Activated T-helper 1 cell treated with anti-CD3 and anti-CD28 coated beads, Interleukin-12 subunit alpha, Interleukin-12 subunit beta, Interleukin-2, Interleukin-4 antibody, amounts not matched to agents 30 ng/mL and 10 ng/mL and 1 ng/mL, durations not matched to agents 14 hours and 24 hours and 36 hours (primary cell): ENCODE data around the gene RND2. TPM values are rescaled to one million over a fixed set of nuclear protein-coding genes. Genes with fewer than 3 reads are reported as not detected.
"Not testable (repeated sequence)": the region's sequence is repeated elsewhere in the genome, so short reads cannot be mapped to it uniquely, and the experiment has no call there.

Experiments used
- DNase-seq: peaks from one replicate; pipeline ENCODE4 v3.0.0; 2021; ENCODE audit warnings: low spot score
- H3K27ac Mint-ChIP-seq: one replicate; pipeline ENCODE4 v1.8.0; 2021; ENCODE audit warnings: mild to moderate bottlenecking, mixed read lengths
- H3K27me3 Mint-ChIP-seq: one replicate; pipeline ENCODE4 v1.8.0; 2022; ENCODE audit warnings: mild to moderate bottlenecking, moderate library complexity, mixed read lengths; ENCODE audit not compliant: insufficient read depth
- H3K36me3 Mint-ChIP-seq: one replicate; pipeline ENCODE4 v1.8.0; 2021; ENCODE audit warnings: low read depth, mixed read lengths
- H3K4me1 Mint-ChIP-seq: one replicate; pipeline ENCODE4 v1.8.0; 2021; ENCODE audit warnings: low read depth, mixed read lengths
- H3K4me3 Mint-ChIP-seq: one replicate; pipeline ENCODE4 v1.8.0; 2021; ENCODE audit warnings: mild to moderate bottlenecking, moderate library complexity, mixed read lengths
- H3K9me3 Mint-ChIP-seq: one replicate; pipeline ENCODE4 v1.8.0; 2021; ENCODE audit warnings: mixed read lengths
- intact Hi-C: fragments of 100-400 bp; cut with micrococcal nuclease; formaldehyde crosslinking; loops from one replicate; pipeline ENCODE4 v1.15.1; 2024
- total RNA-seq: library from RNA; stranded (reverse); gene quantifications from 2 replicates; pipeline ENCODE4 v1.2.3, GENCODE V29; 2022

RND2 gene
- total RNA-seq, 1 donor from 2014 or later, result not detected

- Mint-ChIP-seq H3K27ac (no peak overlapping the region), H3K9me3 (no peaks in the 10 kb centered on the region), H3K4me1 (no peaks in the 10 kb centered on the region), H3K27me3 (no peaks in the 10 kb centered on the region), H3K4me3 (no peak overlapping the region), H3K36me3 (peaks cover 16% of the 10 kb centered on the region)
- intact Hi-C loops, result no loop called here
- no peak for DNase-seq
Measured at GRCh38 chr17:43043307-43043706, 18.3 kb downstream of the RND2 start.

DNA sequence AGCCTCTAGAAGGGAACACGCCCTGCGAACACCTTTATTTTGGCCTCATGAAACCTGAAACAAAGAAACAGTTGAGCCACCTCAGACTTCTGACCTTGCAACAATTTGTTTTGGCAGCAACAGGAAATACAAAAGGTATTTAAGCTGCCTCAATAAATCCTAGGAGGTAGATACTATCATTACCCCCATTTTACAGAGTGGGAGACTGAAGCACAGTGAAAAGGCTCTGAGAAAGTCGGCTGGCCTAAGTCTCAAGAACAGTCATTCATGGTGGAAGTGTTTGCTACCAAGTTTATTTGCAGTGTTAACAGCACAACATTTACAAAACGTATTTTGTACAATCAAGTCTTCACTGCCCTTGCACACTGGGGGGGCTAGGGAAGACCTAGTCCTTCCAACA lies 19.0 kb downstream of the RND2 start:
- Mint-ChIP-seq H3K27me3 (no peaks in the 10 kb centered on the region), H3K36me3 (peaks cover 21% of the 10 kb centered on the region), H3K4me1 (no peaks in the 10 kb centered on the region), H3K4me3 (no peak overlapping the region), H3K9me3 (no peaks in the 10 kb centered on the region), H3K27ac (no peak overlapping the region)
- DNase-seq, result no peak
- intact Hi-C loops, result no loop called here

DNA sequence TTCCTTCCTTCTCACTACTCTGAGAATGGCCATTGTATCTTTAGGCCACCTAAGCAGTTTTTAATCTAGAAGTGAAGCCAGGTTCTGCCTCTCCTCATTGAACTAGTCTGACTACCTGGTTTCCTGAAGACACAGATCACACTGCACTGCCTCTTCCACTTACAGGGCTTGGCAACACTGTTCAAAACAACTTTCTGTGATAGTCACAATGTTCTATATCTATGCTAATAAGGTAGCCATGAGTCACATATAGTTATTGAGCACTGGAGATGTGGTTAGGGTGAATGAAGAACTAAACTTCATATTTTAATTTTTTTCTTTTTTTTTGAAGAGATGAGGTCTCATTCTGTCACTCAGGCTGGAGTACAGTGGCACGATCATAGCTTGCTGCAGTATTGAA lies 26.9 kb downstream of the RND2 start:
- Mint-ChIP-seq H3K4me1 (no peaks in the 10 kb centered on the region), H3K4me3 (no peak overlapping the region), H3K9me3 (no peaks in the 10 kb centered on the region), H3K36me3 (peaks cover 26% of the 10 kb centered on the region), H3K27me3 (no peaks in the 10 kb centered on the region), H3K27ac (no peak overlapping the region)
- intact Hi-C loops, result no loop called here
- no peak for DNase-seq

- H3K27ac Mint-ChIP-seq, H3K4me1 Mint-ChIP-seq, DNase-seq, H3K4me3 Mint-ChIP-seq, H3K9me3 Mint-ChIP-seq, H3K27me3 Mint-ChIP-seq, intact Hi-C loops: not testable (repeated sequence)
- peaks cover 25% of the 10 kb centered on the region for H3K36me3 Mint-ChIP-seq
Measured at GRCh38 chr17:43053008-43053407, 28.0 kb downstream of the RND2 start.

GRCh38 chr17:43056051-43056450 lies 31.0 kb downstream of the RND2 start:
- H3K9me3 Mint-ChIP-seq, result no peaks in the 10 kb centered on the region
- no peak overlapping the region for H3K4me3 Mint-ChIP-seq
- H3K36me3 Mint-ChIP-seq, result peaks cover 11% of the 10 kb centered on the region
- no peaks in the 10 kb centered on the region for H3K4me1 Mint-ChIP-seq
- intact Hi-C loops, result no loop called here
- H3K27me3 Mint-ChIP-seq, result no peaks in the 10 kb centered on the region
- no peak overlapping the region for H3K27ac Mint-ChIP-seq
- no peak for DNase-seq

DNA sequence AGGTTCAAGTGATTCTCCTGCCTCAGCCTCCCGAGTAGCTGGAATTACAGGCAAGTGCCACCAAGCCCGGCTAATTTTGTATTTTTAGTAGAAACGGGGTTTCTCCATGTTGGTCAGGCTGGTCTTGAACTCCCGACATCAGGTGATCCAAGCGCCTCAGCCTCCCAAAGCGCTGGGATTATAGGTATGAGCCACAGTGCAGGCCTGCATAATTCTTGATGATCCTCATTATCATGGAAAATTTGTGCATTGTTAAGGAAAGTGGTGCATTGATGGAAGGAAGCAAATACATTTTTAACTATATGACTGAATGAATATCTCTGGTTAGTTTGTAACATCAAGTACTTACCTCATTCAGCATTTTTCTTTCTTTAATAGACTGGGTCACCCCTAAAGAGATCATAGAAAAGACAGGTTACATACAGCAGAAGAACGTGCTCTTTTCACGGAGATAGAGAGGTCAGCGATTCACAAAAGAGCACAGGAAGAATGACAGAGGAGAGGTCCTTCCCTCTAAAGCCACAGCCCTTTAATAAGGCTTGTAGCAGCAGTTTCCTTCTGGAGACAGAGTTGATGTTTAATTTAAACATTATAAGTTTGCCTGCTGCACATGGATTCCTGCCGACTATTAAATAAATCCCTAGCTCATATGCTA lies 38.1 kb downstream of the RND2 start:
- no peak for DNase-seq
- no peaks in the 10 kb centered on the region for H3K9me3 Mint-ChIP-seq
- H3K4me3 Mint-ChIP-seq, result no peak overlapping the region
- H3K4me1 Mint-ChIP-seq, result no peaks in the 10 kb centered on the region
- intact Hi-C loops, result no loop called here
- H3K27me3 Mint-ChIP-seq, result no peaks in the 10 kb centered on the region
- peaks cover 14% of the 10 kb centered on the region for H3K36me3 Mint-ChIP-seq
- no peak overlapping the region for H3K27ac Mint-ChIP-seq

DNA sequence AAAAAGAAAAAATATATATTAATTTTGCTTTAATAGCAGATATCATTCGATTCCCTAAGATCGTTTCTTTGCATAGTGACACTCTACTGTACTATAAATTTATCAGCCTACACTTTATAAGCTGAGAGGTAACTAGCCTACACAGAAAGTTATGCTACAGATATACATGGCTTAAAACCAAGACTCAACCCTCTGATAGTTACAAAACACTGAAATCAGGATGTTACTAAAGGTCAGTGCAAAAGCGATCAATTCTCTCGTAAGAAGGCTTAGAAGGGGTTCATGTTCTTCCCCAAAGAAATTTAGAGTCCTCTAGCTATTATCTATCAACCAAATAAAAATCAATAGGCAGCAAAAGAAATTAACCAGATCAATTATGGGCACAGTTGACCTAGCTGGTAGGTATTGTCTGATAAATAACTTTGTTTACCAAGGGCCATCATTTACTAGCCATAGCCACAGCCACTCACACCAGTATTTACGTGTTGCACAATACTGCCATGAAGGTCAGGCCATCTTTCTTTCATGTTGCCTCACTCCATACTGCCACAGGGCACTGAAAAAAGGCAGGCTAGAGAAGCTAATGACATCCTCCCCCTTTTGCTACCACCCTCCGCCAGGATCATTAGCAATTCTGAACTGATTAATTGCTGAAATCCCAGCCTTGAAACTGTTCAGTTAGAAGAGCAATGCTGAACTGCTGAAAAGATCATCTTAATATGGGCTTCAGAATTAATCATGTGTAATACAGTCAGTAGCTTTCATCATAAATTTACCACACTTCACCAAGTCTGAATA lies 43.7 kb downstream of the RND2 start:
- Mint-ChIP-seq H3K27ac (no peak overlapping the region), H3K4me1 (no peaks in the 10 kb centered on the region), H3K27me3 (no peaks in the 10 kb centered on the region), H3K36me3 (peaks cover 20% of the 10 kb centered on the region), H3K9me3 (no peaks in the 10 kb centered on the region), H3K4me3 (no peak overlapping the region)
- DNase-seq, result no peak
- intact Hi-C loops, result no loop called here

GRCh38 chr17:43069368-43069898 lies 44.4 kb downstream of the RND2 start:
- DNase-seq, result no peak
- no peak overlapping the region for H3K4me3 Mint-ChIP-seq
- H3K27ac Mint-ChIP-seq, result no peak overlapping the region
- no peaks in the 10 kb centered on the region for H3K9me3 Mint-ChIP-seq
- intact Hi-C loops, result no loop called here
- H3K27me3 Mint-ChIP-seq, result no peaks in the 10 kb centered on the region
- H3K4me1 Mint-ChIP-seq, result no peaks in the 10 kb centered on the region
- peaks cover 24% of the 10 kb centered on the region for H3K36me3 Mint-ChIP-seq

DNA sequence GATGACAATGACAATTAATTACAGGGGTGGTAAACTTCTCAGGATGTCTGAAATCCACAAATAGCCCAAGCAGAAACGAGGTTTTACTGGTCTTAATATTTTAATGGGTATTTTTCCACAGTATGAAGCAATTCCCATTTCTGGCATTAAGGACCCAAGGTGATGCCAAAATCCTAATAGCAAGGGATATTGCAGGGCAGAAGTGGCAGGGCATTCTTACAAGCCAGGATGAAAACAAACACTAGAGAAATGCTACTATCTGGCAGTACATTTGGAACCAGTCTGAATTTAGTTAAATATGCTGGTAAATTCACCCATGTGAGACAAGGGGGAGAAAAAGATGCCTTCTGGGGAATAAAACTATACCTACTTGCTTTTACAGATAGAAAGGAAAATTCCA lies 45.2 kb downstream of the RND2 start:
- no peak for DNase-seq
- Mint-ChIP-seq H3K4me3 (no peak overlapping the region), H3K36me3 (peaks cover 26% of the 10 kb centered on the region), H3K4me1 (no peaks in the 10 kb centered on the region), H3K27me3 (no peaks in the 10 kb centered on the region), H3K27ac (no peak overlapping the region), H3K9me3 (no peaks in the 10 kb centered on the region)
- intact Hi-C loops, result no loop called here

DNA sequence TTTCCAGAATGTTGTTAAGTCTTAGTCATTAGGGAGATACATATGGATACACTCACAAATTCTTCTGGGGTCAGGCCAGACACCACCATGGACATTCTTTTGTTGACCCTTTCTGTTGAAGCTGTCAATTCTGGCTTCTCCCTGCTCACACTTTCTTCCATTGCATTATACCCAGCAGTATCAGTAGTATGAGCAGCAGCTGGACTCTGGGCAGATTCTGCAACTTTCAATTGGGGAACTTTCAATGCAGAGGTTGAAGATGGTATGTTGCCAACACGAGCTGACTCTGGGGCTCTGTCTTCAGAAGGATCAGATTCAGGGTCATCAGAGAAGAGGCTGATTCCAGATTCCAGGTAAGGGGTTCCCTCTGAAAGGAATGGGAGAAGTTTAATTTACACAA lies 45.8 kb downstream of the RND2 start:
- Mint-ChIP-seq H3K27me3 (no peaks in the 10 kb centered on the region), H3K9me3 (no peaks in the 10 kb centered on the region), H3K36me3 (peaks cover 23% of the 10 kb centered on the region), H3K4me3 (no peak overlapping the region), H3K27ac (no peak overlapping the region), H3K4me1 (no peaks in the 10 kb centered on the region)
- intact Hi-C loops, result no loop called here
- no peak for DNase-seq

GRCh38 chr17:43074869-43075268 lies 49.8 kb downstream of the RND2 start:
- intact Hi-C loops, result no loop called here
- H3K36me3 Mint-ChIP-seq, result peaks cover 18% of the 10 kb centered on the region
- no peak overlapping the region for H3K27ac Mint-ChIP-seq
- no peaks in the 10 kb centered on the region for H3K27me3 Mint-ChIP-seq
- no peak for DNase-seq
- H3K4me1 Mint-ChIP-seq, result no peaks in the 10 kb centered on the region
- no peak overlapping the region for H3K4me3 Mint-ChIP-seq
- no peaks in the 10 kb centered on the region for H3K9me3 Mint-ChIP-seq

GRCh38 chr17:43079641-43080302 lies 54.7 kb downstream of the RND2 start:
- H3K9me3 Mint-ChIP-seq, result no peaks in the 10 kb centered on the region
- H3K27me3 Mint-ChIP-seq, result no peaks in the 10 kb centered on the region
- H3K36me3 Mint-ChIP-seq, result peaks cover 15% of the 10 kb centered on the region
- no peak overlapping the region for H3K4me3 Mint-ChIP-seq
- H3K4me1 Mint-ChIP-seq, result no peaks in the 10 kb centered on the region
- no peak overlapping the region for H3K27ac Mint-ChIP-seq
- intact Hi-C loops, result no loop called here
- DNase-seq, result no peak
